GM19023 (cell line): ENCODE measurements around the gene THSD4.
"Not testable (repeated sequence)": the region's sequence is repeated elsewhere in the genome, so short reads cannot be mapped to it uniquely, and the experiment has no call there.

ENCODE experiments used
- ATAC-seq: cut with Tn5 transposase; IDR thresholded peaks from one replicate; pipeline ENCODE4 v1.9.1; 2021; ENCODE audit warnings: mild to moderate bottlenecking, moderate library complexity; ENCODE audit not compliant: unreplicated experiment

The THSD4 gene

DNA sequence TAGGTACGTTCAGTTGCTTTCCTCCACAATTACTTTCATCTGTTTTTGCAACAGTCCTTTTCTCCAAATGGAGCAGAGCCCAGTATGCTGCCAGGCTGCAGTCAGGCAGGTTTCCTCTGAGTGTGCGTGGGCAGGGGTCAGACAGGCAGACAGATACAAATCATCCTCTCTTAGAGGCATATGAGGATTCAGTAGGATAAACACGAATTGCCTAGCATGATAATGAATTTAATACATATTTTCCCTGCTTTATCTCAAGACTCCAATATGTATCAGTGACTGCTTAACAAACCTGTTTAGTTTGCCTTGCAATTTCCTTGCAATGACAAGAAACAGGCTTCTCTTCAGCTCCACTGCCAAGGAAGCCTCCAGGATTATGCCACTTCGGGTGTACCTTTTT lies 554.4 kb downstream of the THSD4 start:
- ATAC-seq, result no peak

DNA sequence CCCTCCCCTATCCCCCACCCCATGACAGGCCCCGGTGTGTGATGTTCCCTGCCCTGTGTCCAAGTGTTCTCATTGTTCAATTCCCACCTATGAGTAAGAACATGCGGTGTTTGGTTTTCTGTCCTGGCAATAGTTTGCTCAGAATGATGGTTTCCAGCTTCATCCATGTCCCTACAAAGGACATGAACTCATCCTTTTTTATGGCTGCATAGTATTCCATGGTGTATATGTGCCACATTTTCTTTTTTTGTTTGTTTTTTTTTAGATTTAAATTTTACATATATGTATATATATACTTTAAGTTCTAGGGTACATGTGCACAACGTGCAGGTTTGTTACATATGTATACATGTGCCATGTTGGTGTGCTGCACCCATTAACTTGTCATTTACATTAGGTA lies 555.0 kb downstream of the THSD4 start:
- ATAC-seq, result not testable (repeated sequence)

DNA sequence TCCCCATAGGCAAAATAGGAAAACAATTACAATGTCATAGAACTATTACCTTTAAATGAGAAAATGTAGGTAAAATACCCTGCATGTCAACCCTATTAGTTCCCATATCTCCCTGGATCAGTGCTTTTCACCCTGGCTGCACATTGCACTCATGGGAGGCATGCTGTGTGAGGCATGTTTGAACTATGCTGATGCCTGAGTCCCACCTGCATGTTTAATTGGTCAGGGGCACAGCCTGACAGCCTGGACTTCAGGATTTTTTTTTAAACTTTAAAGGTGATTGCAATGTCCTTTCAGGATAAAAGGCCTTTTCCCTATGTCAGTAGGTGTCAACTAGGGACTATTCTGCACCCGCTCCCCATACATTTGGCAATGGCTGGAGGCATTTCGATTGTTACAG lies 559.1 kb downstream of the THSD4 start:
- ATAC-seq, result no peak

DNA sequence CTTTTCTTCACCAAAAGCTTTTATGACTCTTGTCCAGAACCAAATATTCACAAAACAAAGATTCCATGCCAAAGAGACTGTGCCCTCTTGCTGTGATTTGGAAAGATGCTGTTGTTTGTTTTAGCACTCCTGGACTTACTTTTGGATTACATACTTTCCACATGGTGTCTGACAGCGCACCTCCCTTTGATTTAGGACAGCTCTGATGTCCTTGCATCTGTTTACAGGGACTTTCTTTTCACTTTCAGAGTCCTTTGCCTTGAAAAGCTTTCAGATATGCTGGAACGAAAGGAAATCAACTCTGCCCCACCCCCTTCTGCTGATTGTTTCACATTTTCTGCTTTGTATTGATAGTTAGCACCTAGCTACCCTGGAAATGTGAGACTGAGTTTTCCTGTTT lies 562.1 kb downstream of the THSD4 start:
- no peak for ATAC-seq

- ATAC-seq, result no peak
Observed at GRCh38 chr15:71677766-71678165, 562.5 kb downstream of the THSD4 start.

GRCh38 chr15:71678191-71678590 lies 562.9 kb downstream of the THSD4 start:
- ATAC-seq, result no peak

DNA sequence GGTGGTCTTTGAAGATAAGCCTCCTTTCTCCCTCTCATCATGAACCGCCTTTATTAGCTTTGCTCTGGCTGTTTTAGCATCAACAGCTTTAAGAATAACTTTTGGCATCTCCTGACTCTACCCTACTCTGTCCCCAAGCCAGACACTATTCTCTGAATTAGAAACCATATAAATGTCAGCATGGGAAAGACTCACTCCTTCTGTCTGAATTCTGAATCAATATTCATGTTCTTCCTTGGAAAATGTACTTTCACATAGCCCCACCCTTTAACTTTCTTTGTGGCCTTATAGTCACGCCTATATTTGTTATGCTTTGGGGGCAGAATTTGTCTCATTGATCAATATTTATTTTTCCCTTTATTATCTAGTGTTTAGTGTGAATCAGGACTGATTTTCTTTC lies 563.3 kb downstream of the THSD4 start:
- ATAC-seq, result no peak

- no peak for ATAC-seq
Observed at GRCh38 chr15:71679223-71679792, 564.0 kb downstream of the THSD4 start.

GRCh38 chr15:71679793-71680353 lies 564.6 kb downstream of the THSD4 start:
- no peak for ATAC-seq

GRCh38 chr15:71682001-71682400 lies 566.7 kb downstream of the THSD4 start:
- no peak for ATAC-seq

- ATAC-seq, result no peak
Observed at GRCh38 chr15:71683411-71684274, 568.4 kb downstream of the THSD4 start.

DNA sequence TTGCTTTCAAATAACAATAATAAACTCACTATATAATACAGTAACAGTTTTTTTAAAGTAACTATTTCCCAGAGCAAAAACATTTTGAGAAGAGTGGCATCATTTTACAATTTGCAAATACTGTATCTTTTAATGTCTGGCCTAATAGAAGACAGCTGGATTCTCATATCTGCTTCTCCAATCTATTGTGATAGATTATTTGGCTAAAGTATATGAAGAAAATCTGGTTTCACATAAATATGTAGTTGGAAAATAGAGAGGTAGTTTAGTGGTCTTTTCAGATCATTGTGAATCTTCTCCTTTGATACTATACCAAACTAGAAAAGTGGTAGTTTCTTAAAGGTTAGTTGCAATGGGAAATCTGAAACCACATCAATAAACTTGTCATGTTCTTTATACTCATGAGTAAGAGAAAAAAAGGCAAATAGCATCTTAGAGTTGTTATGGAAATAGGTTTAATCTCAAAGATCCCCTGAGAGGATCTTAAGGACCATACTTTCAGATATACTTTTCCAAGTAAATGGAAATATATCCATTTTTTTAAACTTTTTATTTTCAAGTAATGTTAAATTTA lies 570.2 kb downstream of the THSD4 start:
- ATAC-seq, result no peak

GRCh38 chr15:71686221-71687050 lies 571.2 kb downstream of the THSD4 start:
- no peak for ATAC-seq

DNA sequence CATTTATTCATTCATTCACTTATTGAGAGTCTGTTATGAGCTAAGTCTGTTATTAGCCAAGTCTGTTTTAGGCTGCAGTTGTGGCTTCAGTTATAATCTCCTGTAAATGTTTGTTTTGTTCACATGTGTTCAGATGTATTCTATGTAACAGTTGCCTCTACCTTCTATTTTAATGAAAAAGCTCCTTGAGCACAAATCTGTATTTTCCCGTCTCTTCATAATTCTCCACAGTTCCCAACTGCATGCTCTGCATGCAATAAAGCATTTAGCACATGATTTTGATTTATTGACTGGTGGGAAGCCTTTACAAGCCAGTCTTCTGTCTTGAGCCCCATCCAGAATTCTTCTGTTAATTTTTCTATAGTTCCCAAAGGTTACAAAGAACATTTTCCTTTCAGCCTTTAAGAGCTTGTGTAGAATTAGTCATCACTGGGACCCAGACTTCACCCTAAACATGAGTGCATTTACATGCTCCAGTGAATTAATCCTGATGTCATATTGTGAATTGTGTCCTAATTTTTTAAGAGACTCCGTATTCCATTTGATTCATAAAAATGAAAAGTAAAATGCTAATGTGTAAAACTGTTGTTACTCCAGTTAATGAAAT lies 572.7 kb downstream of the THSD4 start:
- no peak for ATAC-seq

DNA sequence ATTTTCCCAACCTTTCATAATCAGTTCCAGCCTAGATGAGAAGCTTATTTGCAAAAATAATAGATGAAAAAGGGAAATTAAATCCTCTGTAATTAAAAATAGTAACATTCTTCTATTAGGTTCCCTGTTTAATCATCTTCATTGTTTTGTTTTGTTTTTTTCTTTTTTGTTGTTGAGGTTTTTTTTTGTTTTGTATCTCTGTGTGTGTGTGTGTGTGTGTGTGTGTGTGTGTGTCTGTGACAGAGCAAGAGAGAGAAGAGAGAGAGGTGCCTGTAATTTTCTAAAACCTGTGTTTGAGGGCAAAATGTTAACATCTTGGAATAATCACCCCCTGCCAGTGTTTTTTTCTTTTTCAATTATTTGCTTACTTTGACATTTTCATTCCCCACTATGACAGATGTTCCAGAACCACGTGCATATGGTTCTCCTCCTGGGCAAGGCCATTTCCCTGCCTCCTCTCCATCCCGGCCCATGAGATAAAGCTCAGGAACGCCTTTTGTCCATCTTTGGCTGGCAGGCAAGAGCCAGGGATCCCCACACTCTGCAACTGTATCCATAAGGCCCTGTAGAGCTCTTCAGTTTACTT lies 573.3 kb downstream of the THSD4 start:
- no peak for ATAC-seq

DNA sequence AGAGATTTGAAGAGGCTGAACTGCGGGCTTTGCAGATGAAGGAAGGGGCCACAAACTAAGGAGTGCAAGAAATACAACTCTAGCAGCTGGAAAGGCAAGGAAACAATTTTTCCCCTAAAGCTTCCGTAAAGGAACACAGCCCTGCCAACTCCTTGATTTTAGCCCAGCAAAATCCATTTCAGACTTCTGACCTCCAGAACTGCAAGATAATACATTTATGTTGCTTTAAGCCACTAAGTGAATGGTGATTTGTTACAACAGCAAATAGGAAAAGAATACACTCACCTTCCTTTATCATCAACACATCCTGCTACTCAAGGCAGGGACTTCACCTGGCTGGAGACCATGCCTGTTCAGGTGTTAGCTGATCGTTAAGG lies 575.8 kb downstream of the THSD4 start:
- ATAC-seq, result no peak

DNA sequence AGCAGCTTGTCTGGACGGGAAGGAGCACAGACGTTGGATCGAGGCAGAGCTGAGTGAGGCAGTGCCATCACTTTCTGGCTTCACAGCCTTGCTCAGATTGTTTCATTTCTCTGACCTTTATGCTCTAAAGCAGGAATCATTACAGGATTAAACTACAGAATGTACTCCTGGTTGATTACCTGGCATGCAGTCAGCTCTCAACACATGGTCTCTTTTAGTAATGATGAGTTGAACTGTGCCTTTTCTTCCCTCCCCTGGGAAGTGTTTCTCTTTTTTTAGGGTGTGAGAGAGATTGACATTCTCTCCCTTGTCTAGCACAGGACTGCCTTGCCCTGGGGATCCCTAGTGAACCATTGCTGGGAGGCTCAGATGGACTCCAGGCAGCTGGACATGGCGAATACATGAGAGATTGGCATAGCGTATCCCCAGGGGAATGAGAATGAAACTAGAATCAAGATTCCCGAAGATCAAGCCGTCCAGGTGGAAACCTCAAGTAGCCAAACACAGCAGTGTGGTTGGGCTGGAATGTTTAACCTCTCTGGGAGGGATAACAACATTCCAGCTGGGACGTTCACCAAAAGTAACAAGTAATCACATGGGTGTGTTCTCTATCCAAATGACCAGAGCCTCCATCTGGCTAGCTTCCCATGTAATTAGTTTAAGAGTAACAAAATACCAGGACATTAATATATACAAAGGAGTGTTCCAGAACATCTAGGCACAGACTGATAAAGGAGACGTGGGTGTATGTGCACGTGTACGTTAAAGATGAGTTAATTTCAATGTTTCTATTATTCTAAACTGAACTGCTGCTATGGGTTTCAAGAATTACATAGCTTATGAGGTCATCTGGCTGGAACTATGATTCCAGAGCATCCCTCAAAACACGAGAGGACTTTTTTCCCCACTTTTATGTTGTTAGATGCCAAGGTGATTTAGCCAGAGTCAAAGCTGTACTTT lies 576.5 kb downstream of the THSD4 start:
- no peak for ATAC-seq

DNA sequence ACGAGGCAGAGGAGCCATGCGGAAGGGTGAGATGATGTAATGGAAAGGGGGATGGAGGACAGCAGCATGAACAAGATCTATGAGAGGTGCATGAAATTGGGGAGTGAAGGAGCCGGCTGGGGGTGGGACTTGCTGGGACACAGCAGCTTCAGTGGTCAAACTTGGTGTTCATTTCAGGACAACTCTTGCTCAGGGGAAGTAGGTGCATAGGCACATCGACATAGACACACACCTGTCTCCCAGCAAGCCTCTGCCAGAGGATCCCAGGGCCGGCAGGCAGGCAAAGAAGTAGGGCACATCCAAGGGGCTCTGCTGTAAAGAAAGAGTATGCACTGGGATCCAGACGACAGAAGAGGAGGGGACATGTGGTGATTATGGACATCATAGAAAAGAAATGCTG lies 582.0 kb downstream of the THSD4 start:
- no peak for ATAC-seq

DNA sequence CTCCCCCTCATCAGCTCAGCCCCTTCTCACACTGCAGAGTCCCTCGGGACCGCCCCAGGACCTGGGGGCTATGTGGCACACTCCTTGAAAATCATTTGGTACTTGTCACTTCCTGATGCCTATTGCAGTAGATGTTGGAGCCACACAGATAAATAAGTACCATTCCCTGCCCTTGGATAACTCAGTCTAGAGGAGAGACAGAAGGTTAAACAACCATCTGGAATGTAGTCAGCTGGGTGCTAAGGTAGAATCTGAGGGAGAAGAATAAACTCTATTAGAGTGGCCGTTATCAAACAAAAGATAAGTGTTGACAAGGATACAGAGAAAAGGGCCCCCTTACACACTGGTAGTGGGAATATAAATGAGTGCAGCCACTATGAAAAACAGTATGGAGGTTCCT lies 582.8 kb downstream of the THSD4 start:
- no peak for ATAC-seq
